ENCODE measurements around the gene EFHB.

The EFHB gene

DNA sequence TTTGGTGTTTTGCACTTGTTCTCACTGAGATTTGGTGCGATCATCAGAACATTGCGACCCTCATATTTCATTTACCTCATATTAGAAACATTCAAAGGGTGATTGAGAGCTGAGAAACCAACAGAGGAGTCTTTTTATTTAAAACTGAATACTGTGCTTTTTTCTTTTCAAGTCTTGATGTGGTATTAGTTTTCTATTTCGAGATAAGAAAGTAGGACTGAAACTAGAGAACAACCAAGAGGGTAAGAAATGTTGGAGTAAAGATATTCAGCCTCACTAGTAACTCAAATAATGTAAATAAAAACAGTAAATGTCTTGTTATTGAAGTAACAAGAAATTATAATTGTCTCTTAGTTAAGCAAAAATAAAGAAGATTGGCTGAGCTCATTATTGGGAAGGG, 26.5 kb downstream of the EFHB start:
- TF ChIP-seq TCF4 (CRISPR knock-in tag; IDR thresholded peaks at IDR 0.05; ENCODE audit: borderline replicate concordance) (no peak), TOX (CRISPR knock-in tag; IDR thresholded peaks at IDR 0.05; ENCODE audit: borderline replicate concordance) (no peak)
- TF ChIP-seq, protein P1, sequence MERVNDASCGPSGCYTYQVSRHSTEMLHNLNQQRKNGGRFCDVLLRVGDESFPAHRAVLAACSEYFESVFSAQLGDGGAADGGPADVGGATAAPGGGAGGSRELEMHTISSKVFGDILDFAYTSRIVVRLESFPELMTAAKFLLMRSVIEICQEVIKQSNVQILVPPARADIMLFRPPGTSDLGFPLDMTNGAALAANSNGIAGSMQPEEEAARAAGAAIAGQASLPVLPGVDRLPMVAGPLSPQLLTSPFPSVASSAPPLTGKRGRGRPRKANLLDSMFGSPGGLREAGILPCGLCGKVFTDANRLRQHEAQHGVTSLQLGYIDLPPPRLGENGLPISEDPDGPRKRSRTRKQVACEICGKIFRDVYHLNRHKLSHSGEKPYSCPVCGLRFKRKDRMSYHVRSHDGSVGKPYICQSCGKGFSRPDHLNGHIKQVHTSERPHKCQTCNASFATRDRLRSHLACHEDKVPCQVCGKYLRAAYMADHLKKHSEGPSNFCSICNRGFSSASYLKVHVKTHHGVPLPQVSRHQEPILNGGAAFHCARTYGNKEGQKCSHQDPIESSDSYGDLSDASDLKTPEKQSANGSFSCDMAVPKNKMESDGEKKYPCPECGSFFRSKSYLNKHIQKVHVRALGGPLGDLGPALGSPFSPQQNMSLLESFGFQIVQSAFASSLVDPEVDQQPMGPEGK (CRISPR knock-in tag; IDR thresholded peaks at IDR 0.05; ENCODE audit: borderline replicate concordance): no peak
- ATAC-seq: no peak

GRCh38 chr3:19903649-19904048, 30.4 kb downstream of the EFHB start:
- no peak for TF ChIP-seq GLIS3 (CRISPR knock-in tag; IDR thresholded peaks at IDR 0.05)
- no peak for TF ChIP-seq SNAI2 (CRISPR knock-in tag; IDR thresholded peaks at IDR 0.05)
- no peak for TF ChIP-seq ARNTL (CRISPR knock-in tag; IDR thresholded peaks at IDR 0.05; ENCODE audit: borderline replicate concordance, low read depth)
- TF ChIP-seq CSDC2 (CRISPR knock-in tag; IDR thresholded peaks at IDR 0.05): no peak
- no peak for TF ChIP-seq ISL1 (CRISPR knock-in tag; IDR thresholded peaks at IDR 0.05)
- TF ChIP-seq ZNF565 (CRISPR knock-in tag; conservative IDR thresholded peaks at IDR 0.05; ENCODE audit: low read depth): no peak
- TF ChIP-seq PPARA (CRISPR knock-in tag; IDR thresholded peaks at IDR 0.05; ENCODE audit: borderline replicate concordance): no peak
- no peak for TF ChIP-seq ZFP3 (CRISPR knock-in tag; IDR thresholded peaks at IDR 0.05)
- TF ChIP-seq ZFP30 (CRISPR knock-in tag; IDR thresholded peaks at IDR 0.05): no peak
- no peak for TF ChIP-seq RARB (CRISPR knock-in tag; IDR thresholded peaks at IDR 0.05)
- TF ChIP-seq TCF4 (CRISPR knock-in tag; IDR thresholded peaks at IDR 0.05; ENCODE audit: borderline replicate concordance): no peak
- TF ChIP-seq BACH2 (CRISPR knock-in tag; IDR thresholded peaks at IDR 0.05; ENCODE audit: borderline replicate concordance): no peak
- TF ChIP-seq, protein P2, sequence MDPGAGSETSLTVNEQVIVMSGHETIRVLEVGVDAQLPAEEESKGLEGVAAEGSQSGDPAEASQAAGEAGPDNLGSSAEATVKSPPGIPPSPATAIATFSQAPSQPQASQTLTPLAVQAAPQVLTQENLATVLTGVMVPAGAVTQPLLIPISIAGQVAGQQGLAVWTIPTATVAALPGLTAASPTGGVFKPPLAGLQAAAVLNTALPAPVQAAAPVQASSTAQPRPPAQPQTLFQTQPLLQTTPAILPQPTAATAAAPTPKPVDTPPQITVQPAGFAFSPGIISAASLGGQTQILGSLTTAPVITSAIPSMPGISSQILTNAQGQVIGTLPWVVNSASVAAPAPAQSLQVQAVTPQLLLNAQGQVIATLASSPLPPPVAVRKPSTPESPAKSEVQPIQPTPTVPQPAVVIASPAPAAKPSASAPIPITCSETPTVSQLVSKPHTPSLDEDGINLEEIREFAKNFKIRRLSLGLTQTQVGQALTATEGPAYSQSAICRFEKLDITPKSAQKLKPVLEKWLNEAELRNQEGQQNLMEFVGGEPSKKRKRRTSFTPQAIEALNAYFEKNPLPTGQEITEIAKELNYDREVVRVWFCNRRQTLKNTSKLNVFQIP (CRISPR knock-in tag; IDR thresholded peaks at IDR 0.05; ENCODE audit: borderline replicate concordance, low read depth): no peak
- no peak for TF ChIP-seq ZNF70 (CRISPR knock-in tag; IDR thresholded peaks at IDR 0.05)
- TF ChIP-seq TSHZ2 (CRISPR knock-in tag; IDR thresholded peaks at IDR 0.05): no peak
- TF ChIP-seq, protein P1 (CRISPR knock-in tag; IDR thresholded peaks at IDR 0.05; ENCODE audit: borderline replicate concordance): no peak
- TF ChIP-seq ZC3H10 (CRISPR knock-in tag; IDR thresholded peaks at IDR 0.05): no peak
- no peak for ATAC-seq

- ATAC-seq: peak; percentile 35; the same call in 1 of the 3 replicates
- no peak for TF ChIP-seq CREB5 (CRISPR knock-in tag; IDR thresholded peaks at IDR 0.05; ENCODE audit: low read depth)
Observed at GRCh38 chr3:19901918-19902317, 32.1 kb downstream of the EFHB start.

DNA sequence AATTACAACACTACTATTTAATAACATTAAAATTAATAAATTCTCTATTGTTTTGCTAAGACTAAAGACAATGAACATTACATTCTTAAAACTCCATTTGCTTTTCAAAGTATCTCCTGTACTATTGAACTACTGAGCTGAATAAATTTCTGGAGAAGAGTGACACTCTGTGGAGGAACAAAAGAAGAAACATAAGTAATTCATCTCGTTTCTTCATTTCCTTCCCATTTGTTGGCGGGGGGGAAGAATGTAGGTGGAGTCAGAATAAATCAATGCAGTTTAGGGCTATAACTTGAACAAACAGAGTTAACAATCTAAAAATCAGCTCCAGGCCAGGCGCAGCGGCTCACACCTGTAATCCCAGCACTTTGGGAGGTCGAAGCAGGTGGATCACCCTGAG, 32.7 kb downstream of the EFHB start:
- ATAC-seq: peak; percentile 51; the same call in 1 of the 3 replicates
- no peak for TF ChIP-seq CREB5 (CRISPR knock-in tag; IDR thresholded peaks at IDR 0.05; ENCODE audit: low read depth)
- no peak for TF ChIP-seq TSHZ2 (CRISPR knock-in tag; IDR thresholded peaks at IDR 0.05)
- TF ChIP-seq ZNF70 (CRISPR knock-in tag; IDR thresholded peaks at IDR 0.05): no peak
- TF ChIP-seq, protein P2 (CRISPR knock-in tag; IDR thresholded peaks at IDR 0.05; ENCODE audit: borderline replicate concordance, low read depth): no peak
- no peak for TF ChIP-seq PPARA (CRISPR knock-in tag; IDR thresholded peaks at IDR 0.05; ENCODE audit: borderline replicate concordance)
- no peak for TF ChIP-seq ZFP3 (CRISPR knock-in tag; IDR thresholded peaks at IDR 0.05)
- no peak for TF ChIP-seq ESRRG (CRISPR knock-in tag; IDR thresholded peaks at IDR 0.05)
- TF ChIP-seq GLIS3 (CRISPR knock-in tag; IDR thresholded peaks at IDR 0.05): no peak
- no peak for TF ChIP-seq CSDC2 (CRISPR knock-in tag; IDR thresholded peaks at IDR 0.05)

All from SK-N-SH treated with all-trans-retinoic acid at 6 μM for 48 hours (cell line).